GM11168 (cell line): ENCODE results near the gene RALGAPA1.
"Not testable (repeated sequence)": the region's sequence is repeated elsewhere in the genome, so short reads cannot be mapped to it uniquely, and the experiment has no call there.

ENCODE experiments used
- in situ Hi-C: fragments of 300-500 bp; cut with MboI; formaldehyde crosslinking; loops from one replicate; pipeline ENCODE4 v1.12.0; 2022; ENCODE audit warnings: low sequenced_read_pairs; ENCODE audit not compliant: unreplicated experiment

RALGAPA1 gene

DNA sequence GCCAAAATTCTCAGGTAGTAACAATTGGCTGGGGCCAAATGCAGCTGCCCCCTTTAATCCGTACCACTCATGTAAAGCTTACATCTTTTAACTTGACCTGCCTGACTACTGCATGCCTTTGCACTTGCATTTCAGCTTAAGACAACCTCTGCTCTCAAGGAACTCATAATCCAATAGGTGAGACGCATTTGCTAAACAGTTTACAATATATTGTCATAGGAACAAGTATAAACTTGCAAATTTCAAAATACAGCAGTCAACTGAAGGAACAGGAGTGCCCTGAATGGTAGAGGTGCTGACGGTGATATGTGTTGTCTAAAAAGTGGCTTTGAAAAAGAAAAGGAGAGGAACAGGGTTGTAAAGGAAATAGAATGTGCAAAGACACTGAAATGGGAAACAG lies 13.4 kb upstream of the RALGAPA1 start:
- in situ Hi-C loops, result no loop called here

DNA sequence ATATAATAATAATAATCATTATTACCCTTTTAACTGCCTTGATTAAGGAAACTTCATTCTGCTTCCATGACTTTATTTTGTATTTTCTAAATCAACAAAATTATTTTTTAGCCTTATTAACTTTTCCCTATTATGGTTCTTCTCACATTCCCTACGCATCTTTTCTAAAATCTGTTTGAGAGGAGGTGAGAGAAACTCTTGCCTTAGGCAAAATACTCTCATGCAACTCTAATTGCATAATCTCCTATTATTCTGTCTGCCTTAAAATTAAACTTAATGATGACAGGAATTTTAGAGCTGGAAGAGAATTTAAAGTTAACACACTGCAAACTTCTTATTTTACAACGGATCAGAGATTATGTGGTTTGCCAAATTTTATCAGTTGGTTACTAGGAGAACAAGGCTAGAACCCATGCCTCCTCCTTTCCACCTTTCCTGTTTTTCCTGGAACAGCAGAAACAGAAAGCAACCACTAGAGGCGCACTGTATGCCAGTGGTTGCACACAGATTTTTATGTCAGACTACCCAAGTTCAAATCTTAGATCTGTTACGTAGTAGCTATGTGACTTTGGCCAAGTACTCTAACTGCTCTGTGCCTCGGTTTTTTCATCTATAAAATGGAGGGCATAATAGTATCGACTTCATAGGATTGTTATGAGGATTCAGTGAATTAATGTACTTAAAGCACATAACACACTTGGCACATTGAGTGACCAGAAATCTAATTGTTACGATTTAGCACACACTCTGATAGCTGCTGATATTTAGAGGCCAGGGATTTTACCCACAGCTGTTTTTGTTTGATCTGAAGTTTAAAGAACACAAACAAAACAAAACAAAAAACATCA lies 12.7 kb upstream of the RALGAPA1 start:
- in situ Hi-C loops, result no loop called here

DNA sequence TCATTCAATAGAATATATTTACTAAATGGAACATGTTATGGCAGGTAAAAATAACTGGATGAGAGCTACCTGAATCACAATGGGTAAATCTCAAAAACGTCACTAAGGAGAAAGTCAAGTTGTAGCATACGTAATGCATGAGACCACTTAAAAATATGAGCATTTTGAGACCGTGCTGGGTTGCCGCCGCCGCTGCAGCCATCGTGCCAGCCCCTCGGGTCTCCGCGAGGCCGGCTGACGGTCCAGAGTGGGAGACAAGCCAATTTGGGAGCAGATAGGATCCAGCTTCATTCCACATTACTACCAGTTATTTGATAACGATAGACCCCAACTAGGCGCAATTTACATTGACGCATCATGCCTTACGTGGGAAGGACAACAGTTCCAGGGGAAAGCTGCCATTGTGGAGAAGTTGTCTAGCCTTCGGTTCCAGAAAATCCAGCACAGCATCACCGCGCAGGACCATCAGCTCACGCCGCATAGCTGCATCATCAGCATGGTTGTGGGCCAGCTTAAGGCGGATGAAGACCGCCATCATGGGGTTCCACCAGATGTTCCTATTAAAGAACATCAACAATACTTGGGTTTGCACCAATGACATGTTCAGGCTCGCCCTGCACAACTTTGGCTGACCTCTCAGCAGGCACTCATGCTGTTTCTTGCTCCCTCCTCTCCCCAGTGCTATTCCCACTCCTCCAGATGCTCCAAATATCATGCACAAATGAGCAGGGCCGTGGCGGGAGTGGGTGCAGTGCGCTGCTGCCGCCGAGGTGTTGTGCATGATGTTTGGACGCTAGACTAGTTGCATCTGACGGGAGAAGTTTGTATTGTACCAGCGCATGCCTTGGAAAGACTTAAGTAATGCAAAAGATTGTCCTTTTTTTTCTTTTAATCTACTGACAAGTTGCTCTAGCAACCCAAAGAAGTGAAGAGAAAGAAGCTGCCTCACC lies 10.8 kb upstream of the RALGAPA1 start:
- in situ Hi-C loops, result no loop called here

DNA sequence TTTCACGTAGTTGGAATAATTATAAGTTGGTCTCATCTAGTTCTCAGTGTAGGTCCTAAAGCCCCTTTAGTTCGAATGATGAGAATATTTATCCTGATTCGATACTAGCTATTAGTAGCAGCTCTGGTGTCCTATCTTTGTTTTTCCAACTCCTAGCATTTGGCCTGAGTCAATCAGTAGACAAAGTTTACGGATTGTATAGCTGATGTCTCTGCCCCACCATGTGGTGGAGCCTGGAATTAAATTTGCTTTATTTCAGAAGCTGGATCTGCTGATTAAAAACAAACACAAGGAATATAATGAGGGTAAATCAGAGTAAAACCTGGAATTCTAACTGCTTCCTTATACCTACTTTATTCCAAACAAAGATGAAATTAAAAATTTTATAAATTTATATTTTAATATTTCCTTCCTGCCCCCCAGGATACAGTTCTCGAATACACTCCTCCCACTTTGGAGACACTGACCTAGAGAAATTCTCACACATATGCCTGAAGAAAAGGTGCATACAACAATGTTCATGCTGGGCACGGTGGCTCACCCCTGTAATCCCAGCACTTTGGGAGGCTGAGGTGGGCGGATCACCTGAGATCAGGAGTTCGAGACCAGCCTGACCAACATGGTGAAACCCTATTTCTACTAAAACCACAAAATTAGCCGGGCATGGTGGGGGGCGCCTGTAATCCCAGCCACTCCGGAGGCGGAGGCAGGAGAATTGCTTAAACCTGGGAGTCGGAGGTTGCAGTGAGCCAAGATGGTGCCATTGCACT lies 9.4 kb upstream of the RALGAPA1 start:
- in situ Hi-C loops, result no loop called here

DNA sequence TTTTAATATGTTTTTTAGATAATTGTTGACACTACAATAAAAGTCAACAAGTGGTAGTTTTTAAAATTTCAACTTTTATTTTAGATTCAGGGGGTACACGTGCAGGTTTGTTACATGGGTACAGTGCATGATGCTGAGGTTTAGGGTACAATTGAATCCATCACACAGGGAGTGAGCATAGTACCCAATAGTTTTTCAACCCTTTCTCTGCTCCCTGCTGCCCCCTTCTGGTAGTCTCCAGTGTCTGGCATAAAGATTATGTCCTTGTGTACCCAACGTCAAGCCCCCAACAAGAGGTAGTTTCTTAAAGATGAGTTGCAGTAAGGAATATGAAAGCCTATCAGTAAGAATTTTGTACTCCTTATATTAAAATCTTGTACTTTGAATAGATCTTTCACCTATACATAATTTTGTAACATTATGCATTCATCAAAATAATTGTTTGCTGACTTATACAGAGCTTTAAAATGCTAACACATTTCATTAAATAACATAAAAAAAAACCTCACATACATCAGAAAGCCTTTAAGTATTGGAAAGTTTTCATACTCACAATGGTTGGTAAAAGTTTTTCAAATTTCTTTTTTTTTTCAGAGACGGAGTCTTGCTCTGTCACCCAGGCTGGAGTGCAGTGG lies 5.4 kb upstream of the RALGAPA1 start:
- in situ Hi-C loops, result no loop called here

DNA sequence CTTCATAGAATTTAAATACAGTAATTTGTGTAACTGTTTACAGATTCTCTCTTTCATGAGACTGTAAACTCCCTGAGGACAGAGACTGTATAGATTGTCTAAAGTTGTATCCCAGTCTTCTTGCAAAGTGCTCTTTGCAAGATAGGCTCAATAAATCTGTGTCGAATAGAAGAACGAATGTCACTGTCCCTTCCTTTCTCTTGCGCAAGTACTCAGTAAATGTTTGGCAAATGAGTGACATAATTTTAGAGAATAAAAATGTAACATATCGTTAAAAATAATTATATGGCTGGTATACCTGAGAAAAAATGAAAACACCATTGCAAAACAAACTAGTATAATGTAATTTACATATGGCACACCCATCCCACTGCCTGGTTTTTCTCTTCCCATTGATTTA lies 1.9 kb upstream of the RALGAPA1 start:
- in situ Hi-C loops, result no loop called here

DNA sequence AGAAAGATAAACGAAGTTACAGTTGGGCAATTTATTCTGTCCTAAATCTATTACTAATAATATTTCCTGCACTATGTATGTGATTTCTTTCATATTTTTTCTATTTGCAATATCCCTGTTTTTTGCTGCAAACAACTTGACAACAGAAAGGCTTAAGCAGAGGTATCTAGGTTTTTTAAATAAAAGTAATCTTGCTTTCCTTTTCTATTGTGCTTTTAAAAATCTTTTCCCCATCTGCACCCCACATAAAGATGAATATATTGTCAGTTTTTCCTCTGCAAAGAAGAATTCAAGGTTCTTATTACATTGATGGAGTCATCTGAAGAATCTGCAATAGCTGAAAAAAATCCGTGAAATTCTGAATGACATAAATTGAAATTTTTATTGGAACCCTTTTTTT lies 502 bp upstream of the RALGAPA1 start:
- in situ Hi-C loops, result no loop called here

DNA sequence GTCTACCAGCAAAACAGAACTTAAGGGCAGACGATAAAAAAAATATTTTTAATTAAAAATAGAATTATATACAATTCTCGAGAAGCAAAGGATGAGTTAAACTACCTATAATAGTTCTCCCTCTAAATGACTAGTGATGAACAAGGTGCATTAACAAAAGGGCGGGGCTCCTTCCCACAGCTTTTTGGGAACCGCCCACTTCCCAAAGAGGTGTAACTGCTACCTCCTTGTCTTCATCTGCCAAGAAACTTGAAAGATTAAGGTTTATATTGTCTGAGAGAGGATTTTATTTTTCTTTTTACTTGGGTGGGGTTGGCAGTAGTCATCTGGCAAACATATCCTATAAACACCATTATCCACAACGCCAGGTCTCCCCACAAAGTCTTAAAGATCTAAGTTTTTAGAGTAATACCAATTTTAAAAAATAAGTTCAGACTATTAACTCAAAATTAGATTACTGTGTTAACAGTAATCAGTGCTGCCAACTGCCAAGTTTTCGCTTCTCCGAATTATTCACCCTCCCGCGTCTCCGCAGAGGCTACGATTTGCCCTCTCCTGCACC lies 938 bp downstream of the RALGAPA1 start:
- in situ Hi-C loops, result no loop called here

DNA sequence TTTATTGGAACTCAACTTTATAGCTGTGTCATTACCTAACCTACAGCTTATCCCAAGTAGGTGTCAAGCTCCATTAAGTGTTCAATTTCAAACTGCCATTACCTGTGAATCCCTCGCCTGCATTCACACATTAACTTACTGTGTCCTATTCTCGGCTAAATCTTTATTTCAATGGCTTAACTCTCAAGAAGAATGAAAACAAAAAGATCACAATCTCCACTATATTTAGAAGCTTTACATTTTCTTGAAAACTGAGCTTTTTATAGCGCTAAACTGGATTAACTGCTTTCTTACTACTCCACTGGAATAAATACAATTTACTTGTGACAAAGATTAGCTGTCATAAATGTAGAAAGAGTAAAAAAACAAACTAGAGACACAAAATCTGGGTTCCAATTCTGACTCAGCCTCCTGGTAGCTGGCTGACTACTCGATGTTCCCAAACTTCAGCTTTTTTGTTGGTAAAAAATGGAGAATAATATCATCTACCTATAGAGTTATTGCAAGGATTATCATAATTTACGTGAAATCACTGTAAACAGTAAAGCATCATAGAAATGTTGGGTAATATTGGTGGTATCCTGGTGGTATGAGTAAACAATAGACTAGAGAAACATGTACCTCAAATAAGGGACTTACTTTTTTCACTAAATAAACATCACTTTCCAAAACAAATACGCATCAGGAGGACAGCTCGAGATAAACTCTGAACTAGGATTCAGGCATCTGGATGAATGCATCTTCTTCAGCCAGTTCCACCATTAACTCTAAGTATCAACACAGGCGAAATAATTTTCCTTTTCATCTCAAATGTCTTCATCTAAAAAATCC lies 1.7 kb downstream of the RALGAPA1 start:
- in situ Hi-C loops, result no loop called here

DNA sequence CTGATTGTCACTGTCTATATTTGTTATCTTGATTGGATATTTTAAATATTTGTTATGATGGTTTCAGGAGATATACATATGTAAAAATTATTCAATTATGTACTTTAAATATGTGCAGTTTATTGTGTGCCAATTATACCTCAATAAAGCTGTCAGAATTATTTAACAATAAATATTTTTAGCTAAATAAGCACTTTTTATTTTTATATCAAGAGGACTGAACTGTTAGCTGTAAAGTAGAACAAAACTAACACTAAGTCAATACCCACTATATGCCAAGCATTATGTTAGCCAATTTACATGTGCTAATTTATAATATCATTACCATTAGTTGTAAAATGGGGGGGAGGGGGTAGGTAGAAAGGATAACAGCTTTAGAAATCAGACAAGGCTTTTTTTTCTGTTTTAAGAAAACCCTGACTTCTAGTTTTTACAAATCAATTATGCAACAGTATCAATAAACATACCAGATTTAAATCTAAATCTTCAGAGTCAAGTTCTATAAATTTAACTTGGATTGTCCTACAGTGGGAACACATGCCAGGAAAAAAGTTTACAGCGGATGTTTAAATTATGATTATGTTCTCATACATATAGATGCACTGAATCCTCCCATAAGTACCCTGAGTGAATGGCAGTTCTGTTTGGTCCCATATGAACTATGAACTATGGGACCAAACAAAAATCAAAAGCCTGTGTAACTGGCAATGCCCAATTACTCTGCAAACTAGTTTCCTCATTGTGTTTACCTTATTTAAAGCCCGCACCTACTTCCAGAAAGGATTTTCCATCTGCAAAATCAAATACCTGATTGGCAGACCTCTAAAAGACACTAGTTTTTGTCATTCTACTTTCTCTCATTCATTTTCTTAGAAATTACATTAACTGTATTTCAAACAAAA lies 2.8 kb downstream of the RALGAPA1 start:
- in situ Hi-C loops, result no loop called here

DNA sequence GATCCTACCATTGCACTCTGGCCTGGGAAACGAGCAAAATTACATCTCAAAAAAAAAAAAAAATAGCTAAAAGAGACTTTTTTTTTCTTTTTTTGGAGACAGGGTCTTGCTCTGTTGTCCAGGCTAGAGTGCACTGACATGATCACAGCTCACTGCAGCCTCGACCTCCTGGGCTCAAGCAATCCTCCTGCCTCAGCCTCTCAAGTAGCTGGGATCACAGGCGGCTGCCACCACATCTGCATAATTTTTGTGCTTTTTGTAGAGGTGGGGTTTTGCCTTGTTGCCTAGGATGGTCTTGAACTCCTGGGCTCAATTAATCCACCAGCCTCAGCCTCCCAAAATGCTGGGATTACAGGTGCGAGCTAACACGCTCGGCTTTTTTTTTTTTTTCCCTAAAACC lies 11.3 kb downstream of the RALGAPA1 start:
- in situ Hi-C loops, result no loop called here

DNA sequence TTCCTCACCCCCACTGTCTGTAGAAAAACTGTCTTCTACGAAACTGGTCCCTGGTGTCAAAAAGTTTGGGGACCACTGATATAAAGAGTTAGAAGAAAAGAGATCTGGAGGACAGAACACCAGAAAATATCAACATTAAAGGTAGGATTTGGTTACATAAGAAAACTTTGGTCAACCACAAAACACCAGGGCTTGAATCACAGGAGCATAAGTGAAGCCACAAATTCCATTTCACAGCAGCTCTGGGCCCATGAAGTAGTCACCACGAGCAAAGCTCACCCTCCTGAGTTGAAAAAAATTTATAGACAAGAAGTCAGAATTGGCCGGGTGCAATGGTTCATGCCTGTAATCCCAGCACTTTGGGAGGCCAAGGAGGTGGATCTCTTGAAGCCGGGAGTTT lies 19.4 kb downstream of the RALGAPA1 start:
- in situ Hi-C loops, result no loop called here

DNA sequence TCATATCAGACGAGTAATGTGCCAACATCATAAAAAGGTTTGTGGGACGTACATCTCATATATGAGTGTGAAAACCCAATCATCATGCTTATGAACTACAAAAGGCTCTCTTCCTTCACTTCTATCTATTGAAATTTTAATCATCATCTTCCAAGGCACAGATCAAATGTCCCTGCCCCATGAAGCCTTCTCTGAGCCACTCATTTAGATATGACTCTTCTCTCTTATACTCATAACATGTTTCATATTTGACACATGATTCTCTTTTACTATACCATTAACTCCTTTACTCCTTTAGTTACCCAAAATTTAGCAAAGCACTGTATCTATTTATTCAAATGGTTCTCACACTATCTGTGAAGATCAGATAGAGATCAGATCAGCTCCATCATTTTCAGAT lies 22.2 kb downstream of the RALGAPA1 start:
- in situ Hi-C loops, result no loop called here

DNA sequence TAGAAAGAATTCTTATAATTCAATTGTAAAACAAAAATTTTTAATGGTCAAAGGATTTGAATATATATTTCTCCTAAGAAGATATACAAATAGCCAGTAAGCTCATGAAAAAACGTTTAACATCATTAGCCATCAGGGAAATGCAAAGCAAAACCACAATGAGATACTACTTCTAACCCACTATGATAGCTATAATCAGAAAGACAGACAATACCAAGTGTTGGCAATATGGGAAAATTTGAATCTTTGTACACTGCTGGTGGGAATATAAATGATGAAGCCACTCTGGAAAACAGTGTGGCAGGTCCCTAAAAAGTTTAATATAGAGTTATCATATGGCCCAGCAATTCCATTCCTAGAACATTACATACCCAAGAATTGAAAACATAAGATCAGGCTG lies 25.4 kb downstream of the RALGAPA1 start:
- in situ Hi-C loops, result no loop called here

DNA sequence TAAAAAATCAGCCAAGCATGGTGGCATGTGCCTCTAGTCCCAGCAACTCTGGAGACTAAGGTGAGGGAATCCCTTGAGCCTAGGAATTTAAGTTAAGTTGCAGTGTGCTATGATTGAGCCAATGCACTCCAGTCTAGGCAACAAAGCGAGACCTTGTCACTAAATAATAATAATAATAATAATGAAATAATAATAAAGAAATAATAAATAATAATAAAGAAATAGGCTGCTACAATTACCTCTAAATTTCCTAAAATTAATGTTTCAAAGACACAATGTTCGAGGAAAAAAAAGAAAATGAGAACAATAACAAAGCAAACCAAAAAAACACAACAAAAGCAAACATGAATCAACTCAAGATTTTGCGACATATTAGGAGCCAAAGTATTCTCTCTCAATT lies 29.7 kb downstream of the RALGAPA1 start:
- in situ Hi-C loops, result no loop called here

DNA sequence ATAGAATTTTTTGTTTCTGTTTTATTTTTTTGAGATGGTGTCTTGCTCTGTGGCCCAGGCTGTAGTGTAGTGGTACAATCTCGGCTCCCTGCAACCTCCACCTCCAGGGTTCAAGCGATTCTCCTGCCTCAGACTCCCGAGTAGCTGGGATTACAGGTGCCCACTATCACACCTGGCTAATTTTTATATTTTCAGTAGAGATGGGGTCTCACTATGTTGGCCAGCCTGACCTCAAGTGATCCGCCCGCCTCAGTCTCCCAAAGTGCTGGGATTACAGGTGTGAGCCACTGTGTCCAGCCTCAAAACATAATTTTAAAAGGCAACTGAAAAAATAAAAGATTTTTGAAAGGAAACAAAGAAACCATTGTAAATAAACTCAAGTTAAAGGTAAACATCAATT lies 31.5 kb downstream of the RALGAPA1 start:
- in situ Hi-C loops, result not testable (repeated sequence)

DNA sequence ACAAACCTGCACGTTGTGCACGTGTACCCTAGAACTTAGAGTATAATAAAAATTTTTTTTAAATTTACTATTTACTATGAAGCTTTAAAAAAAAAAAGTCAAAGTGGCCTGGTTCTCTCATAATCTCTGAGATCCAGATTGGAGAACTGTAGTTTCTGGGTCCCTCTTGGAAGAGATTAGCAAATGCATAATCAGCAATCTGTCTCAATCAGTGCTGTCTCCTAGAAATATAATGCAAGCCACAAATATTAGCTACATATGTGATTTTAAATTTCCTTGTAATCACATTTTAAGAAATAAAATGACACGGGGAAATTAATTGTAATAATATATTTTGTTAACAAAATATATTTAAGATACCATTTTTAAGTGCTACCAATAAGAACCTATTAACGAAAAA lies 32.3 kb downstream of the RALGAPA1 start:
- in situ Hi-C loops, result no loop called here

DNA sequence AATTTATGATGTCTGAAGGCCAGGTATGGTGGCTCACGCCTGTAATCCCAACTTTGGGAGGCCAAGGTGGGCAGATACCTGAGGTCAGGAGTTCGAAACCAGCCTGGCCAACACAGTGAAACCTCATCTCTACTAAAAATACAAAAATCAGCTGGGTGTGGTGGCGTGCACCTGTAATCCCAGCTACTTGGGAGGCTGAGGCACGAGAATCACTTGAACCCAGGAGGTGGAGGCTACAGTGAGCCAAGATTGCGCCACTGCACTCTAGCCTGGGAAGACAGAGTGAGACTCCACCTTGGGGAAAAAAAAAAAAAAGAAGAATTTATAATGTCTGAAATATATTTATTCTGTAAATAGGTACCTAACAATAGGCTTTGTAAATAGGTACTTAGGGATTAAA lies 33.0 kb downstream of the RALGAPA1 start:
- in situ Hi-C loops, result not testable (repeated sequence)
